GM19468 (cell line): ENCODE data around the gene EDRF1.
"Not testable (repeated sequence)": the region's sequence is repeated elsewhere in the genome, so short reads cannot be mapped to it uniquely, and the experiment has no call there.

Experiments
- ATAC-seq: cut with Tn5 transposase; IDR thresholded peaks from one replicate; pipeline ENCODE4 v1.9.1; 2021; ENCODE audit warnings: mild to moderate bottlenecking, moderate library complexity, moderate number of reproducible peaks; ENCODE audit not compliant: unreplicated experiment; ENCODE audit errors: extremely low read depth

Gene EDRF1

DNA sequence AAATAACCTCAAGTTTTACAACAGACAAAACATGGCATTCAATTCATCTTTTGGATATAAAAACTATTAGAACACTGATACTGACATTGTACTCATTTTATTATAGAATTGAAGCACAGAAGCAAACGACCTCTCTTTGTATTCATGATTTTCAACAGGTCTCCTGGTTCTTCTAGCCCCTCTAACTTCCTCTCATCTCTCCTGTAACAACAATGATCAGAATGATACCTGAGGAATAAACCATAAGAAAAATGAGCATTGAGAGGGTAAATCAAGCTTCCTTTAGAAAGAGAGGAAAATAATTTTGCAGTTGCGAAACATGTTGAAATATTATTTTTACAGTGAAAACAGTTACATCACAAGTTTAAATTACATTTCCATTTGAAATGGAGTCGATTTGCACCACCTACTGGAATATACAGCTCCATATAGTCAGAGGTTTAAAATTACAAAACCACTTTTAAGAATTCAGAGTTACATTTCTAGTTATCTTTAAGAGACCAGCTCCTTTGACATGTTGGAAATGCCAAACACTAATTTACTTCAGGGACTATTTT, 19.1 kb upstream of the EDRF1 start:
- ATAC-seq = no peak

DNA sequence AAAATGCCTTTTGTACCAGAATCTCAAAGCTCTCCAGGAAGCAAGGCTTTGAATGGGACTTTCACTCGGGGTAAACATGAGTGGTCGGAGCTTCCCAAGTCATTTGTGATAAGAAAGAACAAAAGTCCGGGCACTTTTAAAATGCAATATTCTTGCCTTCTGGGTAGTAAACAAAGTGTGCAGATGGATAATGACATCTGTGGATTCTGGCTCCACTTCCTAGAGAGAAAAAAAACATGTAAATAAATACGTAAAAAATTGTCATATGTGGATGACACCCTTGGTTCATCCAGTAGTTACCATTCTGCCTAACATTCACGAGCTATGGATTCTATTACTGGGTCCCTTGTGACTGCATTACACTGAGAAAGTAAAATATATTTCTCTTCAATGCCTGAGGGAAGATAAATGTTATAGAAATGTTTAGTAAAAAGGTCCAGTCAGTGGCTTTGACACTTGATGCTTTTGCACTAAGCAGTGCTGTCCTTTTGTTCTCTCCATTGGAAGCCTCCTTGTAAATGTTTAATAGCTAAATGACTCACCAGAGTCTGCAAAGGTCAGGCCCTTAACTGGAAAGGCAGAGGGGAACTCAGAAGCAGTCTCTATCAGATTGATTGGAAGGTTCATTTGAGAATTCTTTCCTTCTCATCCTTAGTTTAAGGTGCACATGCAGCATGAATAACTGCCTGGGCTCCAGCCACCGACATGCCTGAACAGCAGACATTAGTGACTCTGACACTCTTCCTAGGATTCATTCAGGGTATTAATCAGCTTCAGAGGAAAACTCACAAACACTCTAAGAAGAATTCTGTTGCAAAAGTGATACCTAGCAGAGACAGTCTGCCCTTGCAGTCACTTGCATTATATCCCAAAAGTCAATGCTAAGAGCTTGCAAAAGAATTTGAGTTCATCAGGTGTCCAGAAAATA, 11.7 kb upstream of the EDRF1 start:
- ATAC-seq = no peak

DNA sequence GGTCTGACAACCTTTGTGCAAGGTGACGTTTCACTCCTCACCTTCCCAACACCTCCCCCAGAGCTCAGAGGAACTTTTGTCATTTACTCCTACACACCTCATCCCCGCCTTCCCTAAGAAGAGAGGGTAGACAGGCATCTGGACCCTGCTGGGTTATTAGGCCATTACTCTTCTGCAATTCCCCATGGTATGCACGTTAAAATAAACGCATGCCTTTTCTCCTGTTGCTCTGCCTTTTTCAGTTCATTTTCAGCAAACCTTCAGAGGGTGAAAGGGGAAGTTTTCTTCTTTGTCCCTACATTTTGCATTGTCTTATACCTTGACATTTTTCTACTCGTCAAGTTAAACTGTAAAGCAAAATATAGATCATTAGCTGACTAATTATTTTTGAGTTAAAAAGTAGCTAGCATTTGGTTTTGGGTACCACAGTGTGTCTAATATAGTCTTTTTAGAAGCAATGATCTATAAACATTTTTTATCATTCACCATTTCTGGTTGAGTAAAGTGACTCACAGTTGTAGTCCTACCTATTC, 10.5 kb upstream of the EDRF1 start:
- peak; percentile 22 for ATAC-seq

DNA sequence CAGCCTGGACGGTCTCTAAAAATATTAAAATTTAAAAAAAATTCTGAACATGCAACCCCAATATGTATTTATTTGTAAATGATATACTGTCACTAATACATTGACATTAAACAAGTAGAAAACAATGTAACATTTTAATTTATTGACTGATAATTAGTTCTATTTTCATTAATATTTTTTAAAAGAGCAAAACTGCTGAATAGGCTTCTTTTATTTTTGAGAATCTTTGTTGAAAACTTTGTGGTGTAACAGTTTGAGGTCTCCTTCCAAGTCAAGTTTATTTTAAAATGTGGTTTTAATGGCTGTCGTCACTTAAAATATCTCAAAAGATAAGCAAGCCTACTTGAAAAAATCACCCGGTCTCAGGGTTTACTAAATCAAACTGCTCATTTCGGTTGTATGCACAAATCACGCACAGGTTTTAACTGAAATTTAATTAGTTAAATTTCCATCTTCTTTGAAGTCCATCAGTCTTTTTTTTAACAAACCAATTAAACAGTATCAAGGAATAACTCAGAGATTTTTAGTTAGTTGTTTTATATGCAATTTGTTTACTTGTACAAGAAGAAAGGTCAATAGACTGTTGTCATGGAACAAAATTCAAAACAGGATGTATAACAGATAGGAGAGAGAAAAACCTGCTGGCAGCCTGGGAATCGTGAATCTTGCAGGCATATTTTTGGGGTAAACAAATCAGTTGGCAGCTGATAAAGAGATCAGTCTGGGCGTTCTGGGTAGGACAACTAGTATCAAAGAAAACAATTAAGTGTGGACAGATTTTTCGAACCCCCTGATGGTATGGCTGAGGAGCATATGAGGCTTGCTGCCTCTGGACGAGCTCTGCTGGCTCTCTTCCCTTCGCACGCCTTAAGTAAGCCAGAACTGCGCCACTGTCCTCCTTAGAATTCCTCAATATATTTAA, 9.7 kb upstream of the EDRF1 start:
- no peak for ATAC-seq

DNA sequence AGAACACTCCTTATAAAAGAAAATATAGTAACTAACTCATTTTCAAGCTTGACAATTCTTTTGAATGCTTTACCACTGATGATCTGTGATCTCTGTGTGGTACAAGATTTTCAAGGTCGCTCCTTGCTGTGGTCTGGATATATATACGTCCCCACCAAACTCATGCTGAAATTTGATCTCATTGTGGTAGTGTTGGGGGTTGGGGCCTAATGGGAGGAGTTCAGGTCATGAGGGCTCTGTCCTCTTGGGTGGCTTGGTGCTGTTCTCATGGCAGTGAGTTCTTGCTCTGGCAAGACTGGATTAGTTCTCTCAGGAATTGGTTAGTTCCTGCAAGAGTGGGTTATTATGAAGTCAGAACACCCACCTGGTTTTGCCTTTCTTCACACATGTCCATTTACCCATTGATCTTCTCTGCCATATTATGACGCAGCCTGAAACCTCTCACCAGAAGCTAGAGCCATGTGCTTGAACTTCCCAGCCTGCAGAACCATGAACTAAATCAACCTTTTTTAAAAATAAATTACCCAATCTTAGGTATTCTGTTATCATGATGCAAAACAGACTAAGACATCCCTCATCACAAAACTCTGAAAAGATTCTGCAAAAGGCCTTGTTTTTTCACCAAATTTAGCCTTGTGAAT, 8.3 kb upstream of the EDRF1 start:
- no peak for ATAC-seq

DNA sequence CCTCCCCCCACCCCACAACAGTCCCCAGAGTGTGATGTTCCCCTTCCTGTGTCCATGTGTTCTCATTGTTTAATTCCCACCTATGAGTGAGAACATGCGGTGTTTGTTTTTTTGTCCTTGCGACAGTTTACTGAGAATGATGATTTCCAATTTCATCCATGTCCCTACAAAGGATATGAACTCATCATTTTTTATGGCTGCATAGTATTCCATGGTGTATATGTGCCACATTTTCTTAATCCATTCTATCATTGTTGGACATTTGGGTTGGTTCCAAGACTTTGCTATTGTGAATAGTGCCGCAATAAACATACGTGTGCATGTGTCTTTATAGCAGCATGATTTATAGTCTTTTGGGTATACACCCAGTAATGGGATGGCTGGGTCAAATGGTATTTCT, 4.8 kb upstream of the EDRF1 start:
- ATAC-seq = not testable (repeated sequence)

DNA sequence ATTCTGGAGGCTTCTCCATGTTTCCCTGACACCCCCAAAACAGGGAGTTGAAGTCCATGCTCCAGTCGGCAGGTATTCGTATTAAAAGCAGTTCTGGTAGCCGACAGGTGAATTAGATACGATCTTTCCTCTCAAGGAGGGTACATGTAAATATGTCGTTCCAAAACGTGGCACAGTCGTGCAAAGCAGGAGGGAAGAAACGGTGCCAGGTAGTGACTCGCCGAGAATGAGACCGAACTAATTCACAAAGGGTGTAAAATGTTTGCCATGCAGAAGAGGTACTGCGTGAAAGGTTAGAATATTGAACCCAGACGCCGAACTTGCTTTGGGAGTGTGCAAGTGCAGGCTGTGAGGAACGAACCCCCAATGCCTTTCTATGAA, 483 bp downstream of the EDRF1 start:
- ATAC-seq = no peak

DNA sequence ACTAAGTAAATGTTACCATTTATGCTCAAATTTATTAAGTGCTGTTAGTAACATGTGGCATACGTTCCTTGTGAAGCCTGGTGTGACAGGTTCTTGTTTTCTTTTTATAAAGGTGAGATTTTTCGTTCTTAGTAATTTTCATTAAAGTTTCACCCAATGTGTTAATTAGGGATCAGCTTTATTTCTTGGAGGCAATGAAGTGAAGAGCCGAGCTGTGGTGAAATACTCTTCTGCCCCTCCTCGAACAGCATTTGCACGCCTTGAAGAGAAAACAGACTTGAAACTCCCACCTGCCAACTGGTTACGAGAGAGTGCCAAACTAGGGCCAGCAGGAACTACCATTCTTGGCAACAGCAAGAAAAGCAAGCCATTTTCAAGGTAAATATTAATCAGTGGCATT, 1.5 kb downstream of the EDRF1 start:
- ATAC-seq = peak; percentile 27

DNA sequence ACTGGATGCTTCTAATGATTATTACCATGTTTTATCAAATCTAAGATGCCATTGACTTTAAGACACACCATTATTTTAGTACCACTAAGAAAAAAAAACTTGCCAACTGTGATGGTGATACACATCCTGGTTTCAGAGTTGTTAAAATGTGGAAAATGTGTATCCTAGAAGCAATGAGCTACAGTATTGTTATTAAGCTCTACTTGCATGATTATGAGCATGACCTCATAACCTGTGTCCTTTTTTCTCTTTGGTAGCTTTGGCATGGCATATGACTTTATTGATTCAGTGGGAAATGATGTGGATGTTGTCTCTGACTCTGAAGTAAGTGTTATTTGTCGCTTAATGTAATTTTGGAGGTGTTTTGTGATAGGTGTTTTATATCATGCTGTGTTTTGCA, 3.3 kb downstream of the EDRF1 start:
- ATAC-seq = no peak

DNA sequence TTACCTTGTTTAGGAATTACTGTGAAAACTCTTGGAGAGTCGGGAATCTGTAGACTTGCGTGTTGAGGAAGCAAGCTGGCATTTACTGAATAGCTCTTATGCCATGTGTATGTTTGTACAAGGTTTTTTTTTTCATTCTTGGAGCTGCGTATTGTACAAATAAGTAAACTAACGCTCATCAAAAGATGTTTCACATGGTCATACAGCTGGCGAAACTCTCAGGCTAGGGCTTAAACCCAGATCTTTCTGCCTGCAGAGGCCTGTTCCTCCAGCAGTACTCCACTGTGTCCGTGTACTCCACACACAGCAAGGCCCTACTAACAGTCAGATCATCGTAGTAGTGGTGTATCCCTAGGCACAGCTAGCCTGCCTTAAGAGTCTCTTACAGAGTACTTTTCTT, 7.4 kb downstream of the EDRF1 start:
- no peak for ATAC-seq

DNA sequence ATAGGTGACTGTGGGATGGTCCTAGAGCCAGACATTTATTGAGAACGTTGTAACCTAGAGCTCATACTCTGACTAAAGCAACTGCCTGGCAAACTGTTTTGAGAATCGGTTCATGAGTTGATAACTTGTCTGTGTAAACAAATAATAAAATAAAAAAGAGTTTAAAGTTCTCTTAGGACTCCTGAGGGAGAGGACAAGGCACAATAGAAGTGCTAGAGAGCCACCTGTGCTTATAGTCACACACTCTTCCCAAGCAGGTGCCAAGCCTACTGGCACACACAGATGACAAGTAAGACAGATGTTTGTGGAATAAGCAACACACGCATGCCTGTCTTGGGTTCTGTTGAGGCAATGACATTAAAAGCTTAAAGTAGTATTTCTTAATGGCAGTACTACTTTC, 7.9 kb downstream of the EDRF1 start:
- ATAC-seq = no peak

DNA sequence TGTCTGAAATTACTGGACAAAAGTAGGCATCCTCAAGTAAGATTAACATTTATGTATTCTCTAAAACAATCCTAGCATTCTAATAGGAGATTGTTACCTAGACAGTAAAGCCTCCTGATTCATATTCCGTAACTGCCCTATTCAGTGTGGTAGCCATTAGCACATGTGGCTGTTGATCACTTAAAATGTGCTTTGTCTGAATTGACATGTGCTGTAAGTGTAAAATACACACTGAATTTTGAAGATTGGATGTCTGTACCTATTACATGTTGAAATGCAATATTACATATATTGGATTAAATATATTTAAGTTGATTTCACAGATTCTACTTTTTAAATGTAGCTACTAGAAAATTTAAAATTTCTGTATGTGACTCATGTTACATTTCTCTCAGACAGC, 14.6 kb downstream of the EDRF1 start:
- no peak for ATAC-seq

DNA sequence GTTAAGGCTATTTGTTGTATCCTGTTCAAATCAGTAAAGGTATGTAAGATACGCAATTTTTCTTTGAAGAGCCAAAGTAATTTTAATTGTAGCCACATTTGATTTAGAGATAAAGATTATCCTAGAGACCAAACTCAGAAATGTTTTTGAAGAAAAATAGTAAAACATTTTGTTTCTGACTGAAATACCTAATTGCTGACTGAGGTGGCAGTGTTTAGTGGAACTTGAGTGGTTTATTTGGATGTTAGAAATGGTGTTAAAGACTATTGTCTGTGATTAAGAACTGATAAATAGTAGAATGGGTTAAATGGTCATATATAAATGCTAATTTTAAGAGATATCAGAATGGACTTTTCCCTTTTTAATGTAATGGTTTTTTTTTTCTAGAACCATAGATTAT, 15.3 kb downstream of the EDRF1 start:
- ATAC-seq = no peak

DNA sequence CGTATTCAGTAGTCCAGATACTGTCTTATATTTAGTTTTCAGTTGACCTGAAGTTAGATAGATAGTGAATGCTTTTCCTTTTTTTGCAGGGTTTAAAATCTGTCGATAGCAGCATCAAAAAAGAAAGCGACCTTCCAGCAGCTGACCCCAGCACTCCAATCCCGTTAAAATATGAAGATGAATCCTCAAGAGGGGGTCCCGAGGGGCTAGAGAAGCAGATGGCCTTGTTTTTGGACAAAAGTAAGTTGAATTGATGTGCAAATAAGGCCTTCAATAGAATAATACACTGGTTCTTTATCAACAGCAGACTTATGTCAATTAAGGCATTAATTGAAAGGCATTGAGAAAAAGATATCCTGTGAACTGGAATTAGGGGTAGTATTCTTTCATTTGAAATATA, 18.7 kb downstream of the EDRF1 start:
- no peak for ATAC-seq

DNA sequence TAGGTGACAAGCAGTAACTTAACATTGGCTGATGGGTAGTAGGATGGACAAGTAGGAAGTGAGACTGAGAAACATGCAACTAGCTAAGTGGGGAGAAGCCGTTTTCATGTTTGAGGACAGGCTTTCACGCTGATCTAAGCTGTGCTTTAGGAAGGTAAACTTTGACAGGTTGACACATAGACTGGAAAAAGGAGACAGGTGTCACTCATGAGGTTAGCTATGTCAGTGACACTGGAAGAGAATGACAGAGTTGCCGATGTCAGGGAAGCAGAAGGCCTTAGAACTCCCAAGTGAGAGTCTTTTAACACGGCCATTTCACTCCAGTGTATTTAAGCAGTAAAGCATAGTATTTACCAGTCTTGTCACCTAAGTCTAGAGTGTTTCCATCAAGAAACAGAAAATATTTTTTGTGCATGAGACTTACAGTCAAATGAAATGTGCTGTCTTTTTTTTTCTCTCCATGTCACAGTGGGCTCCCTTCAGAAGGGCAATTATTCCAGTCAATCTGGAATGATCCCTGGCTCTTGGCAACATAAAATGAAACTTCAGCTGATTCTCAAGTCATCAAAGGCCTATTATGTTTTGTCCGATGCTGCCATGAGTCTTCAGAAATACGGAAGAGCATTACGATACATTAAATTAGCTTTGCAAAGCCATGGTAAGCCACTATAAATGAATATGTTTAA, 20.6 kb downstream of the EDRF1 start:
- no peak for ATAC-seq

DNA sequence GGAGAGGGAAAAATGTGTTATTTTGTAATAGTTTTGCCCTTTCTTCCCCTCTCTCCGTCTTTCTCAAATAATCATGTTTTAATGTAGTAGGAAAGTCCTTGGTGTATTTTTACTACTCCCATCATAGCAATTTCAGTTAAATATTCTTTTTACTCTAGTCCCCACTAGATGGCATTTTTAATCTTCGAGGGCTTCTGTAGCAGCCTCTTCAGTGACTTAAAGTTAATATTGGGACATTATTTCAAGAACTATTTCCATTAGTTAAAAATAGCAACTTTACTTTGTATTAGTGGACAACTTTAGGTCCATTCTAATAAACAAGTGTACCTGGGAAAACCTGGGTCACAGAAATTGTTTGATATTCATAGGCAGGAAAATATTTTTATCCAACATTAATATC, 23.0 kb downstream of the EDRF1 start:
- no peak for ATAC-seq

DNA sequence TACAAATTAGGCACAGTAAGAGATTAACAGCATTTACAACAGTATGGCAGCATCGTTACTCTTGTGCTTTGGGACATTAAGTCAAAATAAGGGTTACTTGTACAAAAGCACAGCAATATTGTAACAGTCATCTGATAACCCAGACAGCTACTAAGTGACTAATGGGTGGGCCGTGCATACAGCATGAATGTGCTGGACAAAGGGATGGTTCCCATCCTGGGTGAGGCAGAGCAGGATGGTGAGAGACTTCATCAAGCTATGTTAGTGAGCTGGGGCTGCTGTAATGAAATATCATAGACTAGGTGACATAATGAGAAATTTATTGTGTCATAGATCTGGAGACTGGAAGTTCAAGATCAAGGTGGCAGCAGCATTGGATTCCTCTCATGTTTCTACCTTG, 25.4 kb downstream of the EDRF1 start:
- ATAC-seq = no peak

DNA sequence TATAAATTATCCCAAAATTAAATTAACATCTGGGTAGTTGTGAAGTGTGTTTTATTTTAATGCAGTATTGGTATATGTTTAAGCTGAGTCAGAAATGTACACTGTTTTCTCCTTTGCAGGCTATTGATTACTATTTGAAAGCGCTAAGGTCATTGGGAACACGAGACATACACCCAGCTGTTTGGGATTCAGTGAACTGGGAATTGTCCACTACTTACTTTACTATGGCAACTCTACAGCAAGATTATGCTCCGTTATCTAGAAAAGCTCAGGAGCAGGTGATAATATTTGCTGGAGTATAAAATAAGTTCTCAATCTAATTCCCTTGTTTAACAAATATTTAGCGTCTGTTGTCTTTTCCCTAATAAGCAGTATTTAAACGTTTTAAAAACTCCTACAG, 27.9 kb downstream of the EDRF1 start:
- ATAC-seq = no peak

DNA sequence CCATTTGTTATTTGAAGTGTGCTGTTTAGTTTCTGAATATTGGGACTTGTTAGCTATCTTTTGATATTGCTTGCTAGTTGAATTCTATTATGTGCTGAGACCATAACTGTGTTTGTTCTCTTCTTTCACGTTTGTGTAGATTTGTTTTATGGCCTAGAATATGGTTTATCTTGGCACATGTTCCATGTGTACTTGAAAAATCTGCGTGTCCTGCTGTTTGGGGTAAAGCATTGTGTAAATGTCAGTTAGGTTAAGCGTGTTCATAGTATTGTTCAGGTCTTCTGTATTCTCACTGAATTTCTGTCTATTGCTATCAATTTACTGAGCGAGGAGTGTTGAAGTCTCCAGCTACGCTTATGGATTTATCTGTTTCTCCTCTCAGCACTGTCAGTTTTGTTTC, 36.7 kb downstream of the EDRF1 start:
- ATAC-seq = no peak
